Skin epidermis (tissue), 12 donors: ENCODE results near the gene REG3A.

Source experiments
- H3K27ac ChIP-seq, 21 experiments: fragments of 200-600 bp; sonication (generic) in 11 of 21; one replicate each; pipeline ENCODE4 v1.5.0; 2020; ENCODE audit warnings: mild to moderate bottlenecking in 3 of 21, inconsistent platforms in 2 of 21, moderate library complexity in 2 of 21
- H3K4me3 ChIP-seq, 7 experiments: fragments of 200-600 bp; sonication (generic) in 2 of 7; one replicate each; pipeline ENCODE4 v1.5.0; 2020; ENCODE audit warnings: inconsistent platforms in 2 of 7, mild to moderate bottlenecking in 2 of 7, moderate library complexity in 1 of 7

REG3A gene

GRCh38 chr2:79159653-79160052 lies at the start of gene REG3A:
Gene REG3A, minus strand, starts transcription at chr2:79159753. Its CDS starts 348 bp downstream, at chr2:79159405.
- H3K4me3 ChIP-seq: no peak within 1 kb of the TSS
- no peak within 1 kb of the TSS for H3K27ac ChIP-seq

- Histone ChIP-seq H3K4me3 (no peak overlapping the region), H3K27ac (no peak overlapping the region)
Measured at GRCh38 chr2:79200762-79201161, 41.2 kb upstream of the REG3A start.

- no peak overlapping the region for H3K27ac ChIP-seq
- no peak overlapping the region for H3K4me3 ChIP-seq
Measured at GRCh38 chr2:79191816-79192215, 32.3 kb upstream of the REG3A start.

GRCh38 chr2:79191081-79191480 lies 31.5 kb upstream of the REG3A start:
- Histone ChIP-seq H3K4me3 (no peak overlapping the region), H3K27ac (no peak overlapping the region)

GRCh38 chr2:79189465-79189864 lies 29.9 kb upstream of the REG3A start:
- Histone ChIP-seq H3K27ac (no peak overlapping the region), H3K4me3 (no peak overlapping the region)

- Histone ChIP-seq H3K27ac (no peak overlapping the region), H3K4me3 (no peak overlapping the region)
Measured at GRCh38 chr2:79181617-79182016, 22.1 kb upstream of the REG3A start.

- H3K27ac ChIP-seq: no peak overlapping the region
- no peak overlapping the region for H3K4me3 ChIP-seq
Measured at GRCh38 chr2:79180092-79180491, 20.5 kb upstream of the REG3A start.

GRCh38 chr2:79179036-79179435 lies 19.5 kb upstream of the REG3A start:
- Histone ChIP-seq H3K27ac (no peak overlapping the region), H3K4me3 (no peak overlapping the region)

GRCh38 chr2:79178076-79178674 lies 18.6 kb upstream of the REG3A start:
- H3K4me3 ChIP-seq: no peak overlapping the region
- H3K27ac ChIP-seq: no peak overlapping the region

- Histone ChIP-seq H3K27ac (no peak overlapping the region), H3K4me3 (no peak overlapping the region)
Measured at GRCh38 chr2:79171348-79171958, 11.9 kb upstream of the REG3A start.

GRCh38 chr2:79162801-79163200 lies 3.2 kb upstream of the REG3A start:
- Histone ChIP-seq H3K4me3 (no peak overlapping the region), H3K27ac (no peak overlapping the region)

GRCh38 chr2:79162132-79162531 lies 2.6 kb upstream of the REG3A start:
- Histone ChIP-seq H3K4me3 (no peak overlapping the region), H3K27ac (no peak overlapping the region)

GRCh38 chr2:79159030-79159429 lies 523 bp downstream of the REG3A start:
- H3K4me3 ChIP-seq: no peak overlapping the region

GRCh38 chr2:79155826-79156476 lies 3.6 kb downstream of the REG3A start:
- no peak overlapping the region for H3K4me3 ChIP-seq
- H3K27ac ChIP-seq: no peak overlapping the region

More at GRCh38 chr2:79159030-79159429, 523 bp downstream of the REG3A start:
- H3K27ac ChIP-seq: no peak overlapping the region

GRCh38 chr2:79139423-79139822 lies 20.1 kb downstream of the REG3A start:
- no peak overlapping the region for H3K27ac ChIP-seq
- no peak overlapping the region for H3K4me3 ChIP-seq

GRCh38 chr2:79138385-79138784 lies 21.2 kb downstream of the REG3A start:
- H3K27ac ChIP-seq: no peak overlapping the region

GRCh38 chr2:79131687-79132086 lies 27.9 kb downstream of the REG3A start:
- H3K27ac ChIP-seq: no peak overlapping the region

More at GRCh38 chr2:79138385-79138784, 21.2 kb downstream of the REG3A start:
- no peak overlapping the region for H3K4me3 ChIP-seq

GRCh38 chr2:79129804-79130203 lies 29.7 kb downstream of the REG3A start:
- Histone ChIP-seq H3K4me3 (no peak overlapping the region), H3K27ac (no peak overlapping the region)

More at GRCh38 chr2:79131687-79132086, 27.9 kb downstream of the REG3A start:
- H3K4me3 ChIP-seq: no peak overlapping the region

GRCh38 chr2:79129260-79129659 lies 30.3 kb downstream of the REG3A start:
- no peak overlapping the region for H3K4me3 ChIP-seq
- no peak overlapping the region for H3K27ac ChIP-seq

- no peak overlapping the region for H3K4me3 ChIP-seq
Measured at GRCh38 chr2:79128406-79128805, 31.1 kb downstream of the REG3A start.

GRCh38 chr2:79125721-79125985 lies 33.9 kb downstream of the REG3A start:
- Histone ChIP-seq H3K27ac (no peak overlapping the region), H3K4me3 (no peak overlapping the region)

More at GRCh38 chr2:79128406-79128805, 31.1 kb downstream of the REG3A start:
- H3K27ac ChIP-seq: no peak overlapping the region
